Activated B cell treated with CpG ODN at 0.5 μM for 24 hours (primary cell): ENCODE results near the gene PCDHGB2. TPM values are rescaled to one million over a fixed set of nuclear protein-coding genes. Genes with fewer than 3 reads are reported as not detected.
"Not testable (repeated sequence)": the region's sequence is repeated elsewhere in the genome, so short reads cannot be mapped to it uniquely, and the experiment has no call there.

Experiments
- ATAC-seq: fragments of 200-7000 bp; cut with Tn5 transposase; one replicate; pipeline ENCODE4 v1.10.0; 2021; ENCODE audit warnings: low read depth, mild to moderate bottlenecking, moderate library complexity
- CTCF ChIA-PET: fragments of 350-600 bp; sonication (Branson Sonifier 250); formaldehyde crosslinking; loops from one replicate; lab custom pipeline; 2021; ENCODE audit warnings: antibody characterized with exemption; lab: Charles Lee
- POLR2A ChIA-PET: fragments of 350-600 bp; sonication (Branson Sonifier 250); formaldehyde crosslinking; loops from one replicate; lab custom pipeline; 2021; ENCODE audit warnings: antibody characterized with exemption; lab: Charles Lee
- DNase-seq: peaks from one replicate; pipeline ENCODE4 v3.0.0; 2022
- H3K27ac Mint-ChIP-seq: one replicate; pipeline ENCODE4 v1.8.0; 2020; ENCODE audit warnings: mixed read lengths
- H3K27me3 Mint-ChIP-seq: one replicate; pipeline ENCODE4 v1.8.0; 2021; ENCODE audit warnings: mixed read lengths
- H3K36me3 Mint-ChIP-seq: one replicate; pipeline ENCODE4 v1.8.0; 2021; ENCODE audit warnings: low read depth, mixed read lengths
- H3K4me1 Mint-ChIP-seq: one replicate; pipeline ENCODE4 v1.8.0; 2021; ENCODE audit warnings: mixed read lengths
- H3K4me3 Mint-ChIP-seq: one replicate; pipeline ENCODE4 v1.8.0; 2020; ENCODE audit warnings: mild to moderate bottlenecking, mixed read lengths
- H3K9me3 Mint-ChIP-seq: one replicate; pipeline ENCODE4 v1.8.0; 2020; ENCODE audit warnings: mixed read lengths
- CTCF ChIP-seq: fragments of 200-600 bp; IDR thresholded peaks from one replicate; pipeline ENCODE4 v1.8.0; 2022; ENCODE audit warnings: antibody characterized with exemption, mild to moderate bottlenecking
- intact Hi-C: fragments of 100-400 bp; cut with micrococcal nuclease; formaldehyde crosslinking; loops from one replicate; pipeline ENCODE4 v1.15.1; 2024
- total RNA-seq: library from RNA; stranded (reverse); gene quantifications from 2 replicates; pipeline ENCODE4 v1.2.3, GENCODE V29; 2022

PCDHGB2 gene
- total RNA-seq, 1 donor from 2014 or later: 2.6 TPM

GRCh38 chr5:141389153-141390042 is 29.6 kb downstream of the PCDHGB2 start:
- no peak overlapping the region for H3K4me3 Mint-ChIP-seq
- CTCF ChIA-PET: no interaction called here
- peaks cover 2% of the 10 kb centered on the region for H3K36me3 Mint-ChIP-seq
- H3K27me3 Mint-ChIP-seq: peaks cover 58% of the 10 kb centered on the region
- POLR2A ChIA-PET: no interaction called here
- no peak for ATAC-seq
- DNase-seq: no peak
- no peak for TF ChIP-seq CTCF
- H3K4me1 Mint-ChIP-seq: no peaks in the 10 kb centered on the region
- H3K9me3 Mint-ChIP-seq: peaks cover 25% of the 10 kb centered on the region
- intact Hi-C loops: no loop called here
- no peak overlapping the region for H3K27ac Mint-ChIP-seq

GRCh38 chr5:141392429-141393198 is 32.8 kb downstream of the PCDHGB2 start, which contains the start of gene PCDHGA8:
PCDHGA8 (plus strand) TSS chr5:141392633; CDS start chr5:141392814, 181 bp downstream.
- Mint-ChIP-seq H3K4me3 (no peak within 1 kb of the TSS), H3K9me3 (peaks cover 19% of the 10 kb centered on the region), H3K4me1 (no peaks in the 10 kb centered on the region), H3K27me3 (peaks cover 54% of the 10 kb centered on the region), H3K27ac (no peak within 1 kb of the TSS), H3K36me3 (peaks cover 2% of the 10 kb centered on the region)
- no peak for ATAC-seq
- no peak for DNase-seq
- no peak for TF ChIP-seq CTCF
- ChIA-PET POLR2A (no interaction called here), CTCF (interaction anchor here (1.2 kb wide), 1 partner anchor 175 kb away, joined by 3 read pairs; no protein-coding TSS in a partner anchor)
- intact Hi-C loops: no loop called here

- Mint-ChIP-seq H3K4me3 (no peak overlapping the region), H3K9me3 (peaks cover 19% of the 10 kb centered on the region), H3K36me3 (peaks cover 2% of the 10 kb centered on the region), H3K27me3 (peaks cover 53% of the 10 kb centered on the region), H3K4me1 (no peaks in the 10 kb centered on the region), H3K27ac (no peak overlapping the region)
- intact Hi-C loops: no loop called here
- no peak for DNase-seq
- no peak for TF ChIP-seq CTCF
- ChIA-PET POLR2A (no interaction called here), CTCF (no interaction called here)
- no peak for ATAC-seq
Measured at GRCh38 chr5:141393267-141393666, 33.5 kb downstream of the PCDHGB2 start.

GRCh38 chr5:141394401-141395187 is 34.8 kb downstream of the PCDHGB2 start:
- intact Hi-C loops, POLR2A ChIA-PET, H3K4me1 Mint-ChIP-seq, ATAC-seq, H3K36me3 Mint-ChIP-seq, H3K27ac Mint-ChIP-seq, H3K4me3 Mint-ChIP-seq, DNase-seq: not testable (repeated sequence)
- CTCF ChIA-PET: interaction anchor here (1.1 kb wide), 1 partner anchor 25 kb away, joined by 3 read pairs; the partner anchor contains the start of gene PCDHGB3
- H3K9me3 Mint-ChIP-seq: peaks cover 22% of the 10 kb centered on the region
- H3K27me3 Mint-ChIP-seq: peaks cover 52% of the 10 kb centered on the region

GRCh38 chr5:141397756-141398551 is 38.2 kb downstream of the PCDHGB2 start, which contains the start of gene PCDHGB5:
PCDHGB5 (plus strand) TSS chr5:141397947; CDS start chr5:141398128, 181 bp downstream.
- intact Hi-C loops, H3K36me3 Mint-ChIP-seq, H3K27ac Mint-ChIP-seq, H3K4me1 Mint-ChIP-seq, POLR2A ChIA-PET, DNase-seq: not testable (repeated sequence)
- peak within 1 kb of the TSS; percentile 60 for H3K4me3 Mint-ChIP-seq
- CTCF ChIA-PET: interaction anchor here (0.7 to 1.8 kb wide), 7 partner anchors 10 to 169 kb away, joined by 3 to 6 read pairs (median 3); partner anchors contain the start of genes PCDHGA6, PCDHGB3 and PCDHGB6
- peak; percentile 98 for ATAC-seq
- peaks cover 17% of the 10 kb centered on the region for H3K9me3 Mint-ChIP-seq
- H3K27me3 Mint-ChIP-seq: peaks cover 50% of the 10 kb centered on the region
